ENCODE data around the gene FSTL4.

FSTL4 gene

DNA sequence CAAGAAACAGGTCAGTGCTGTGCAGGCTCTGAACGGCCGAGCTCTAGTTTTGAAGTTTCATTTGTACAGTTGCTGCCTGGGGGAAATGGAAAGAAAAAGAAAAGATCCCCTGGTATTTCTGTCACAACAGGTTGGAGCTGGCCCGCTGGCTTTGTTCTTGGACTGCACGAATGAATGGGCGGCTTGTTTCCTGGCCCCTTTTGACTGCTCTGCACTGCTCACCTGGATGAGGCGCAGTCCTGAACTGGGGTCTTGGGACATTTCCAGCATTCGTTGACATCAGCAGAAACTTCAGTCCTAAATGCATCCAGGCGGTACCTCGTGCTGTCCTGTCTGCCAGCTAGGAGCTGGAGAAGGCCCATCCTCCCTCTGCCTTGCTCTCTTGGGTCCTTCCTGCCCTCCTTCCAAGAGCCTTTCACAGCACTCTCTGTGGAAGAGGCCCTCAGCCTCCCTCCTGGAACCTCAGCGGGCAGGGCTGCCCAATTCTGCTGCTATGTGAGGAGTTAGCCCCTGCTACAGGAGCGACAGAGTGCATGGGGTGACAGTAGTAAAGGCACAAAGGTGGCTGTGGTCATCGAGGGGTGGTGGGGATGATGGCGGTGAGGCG is 189.2 kb downstream of the FSTL4 start:
- no peak for DNase-seq

DNA sequence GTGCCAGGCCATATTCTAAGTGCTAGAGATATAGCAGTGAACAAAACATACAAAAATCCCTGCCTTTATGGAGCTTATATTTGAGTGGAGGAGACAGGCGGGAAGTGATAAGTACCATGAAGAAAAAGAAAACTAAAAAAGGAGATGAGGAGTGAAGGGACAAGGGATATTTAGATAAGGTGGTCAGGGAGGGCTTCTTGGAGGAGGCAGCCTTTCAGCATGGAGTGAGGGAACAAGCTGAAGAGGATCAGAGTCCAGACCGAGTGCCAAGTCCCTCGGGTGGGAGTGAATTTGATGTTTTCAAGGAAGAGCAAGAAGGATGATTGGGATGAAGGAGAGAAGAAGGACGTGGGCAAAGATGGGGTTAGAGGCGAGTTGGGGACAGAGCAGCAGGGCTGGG is 190.5 kb downstream of the FSTL4 start:
- DNase-seq: no peak

- DNase-seq: no peak
These were observed 190.9 kb downstream of the FSTL4 start for GRCh38 chr5:133421394-133421793.

DNA sequence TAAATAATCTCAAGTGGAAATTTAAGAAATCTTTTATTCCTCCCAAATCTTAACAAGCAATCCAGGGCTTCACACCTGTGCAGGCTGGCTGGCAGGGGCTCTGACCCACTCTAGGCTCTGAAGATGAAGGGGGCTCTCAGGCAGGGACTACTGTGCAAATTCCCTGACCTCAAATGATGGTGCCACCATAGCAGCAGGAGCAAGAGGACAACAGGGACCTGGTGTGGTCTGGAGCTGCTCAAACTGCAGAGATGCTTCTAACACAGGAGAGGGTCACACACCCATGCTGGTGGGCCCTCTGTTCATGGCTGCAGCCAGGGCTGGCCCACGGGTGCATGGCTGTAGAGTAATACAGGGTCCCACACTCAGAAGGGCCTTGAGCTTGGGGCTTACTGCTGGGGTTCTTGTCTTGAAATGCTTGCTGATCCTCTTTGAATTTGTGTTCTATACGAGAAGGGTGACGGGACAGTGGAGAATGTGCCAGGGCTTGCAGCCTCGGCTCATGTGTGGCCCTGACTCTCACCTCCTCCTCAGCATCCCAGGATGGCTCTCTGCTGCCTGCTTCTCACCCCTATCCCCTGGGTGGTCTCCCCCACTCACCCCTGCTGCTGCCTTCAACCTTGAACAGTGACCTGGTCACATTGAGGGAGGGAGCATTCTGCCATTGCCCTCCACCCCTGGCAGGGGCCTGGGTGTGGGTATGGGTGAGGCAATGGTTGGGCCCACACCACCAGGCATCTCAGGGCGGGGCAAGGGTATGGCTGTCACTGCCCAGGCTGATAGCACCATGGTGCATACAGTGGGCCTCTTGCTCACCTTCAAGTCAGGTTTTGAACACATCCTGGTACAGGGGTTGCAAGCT is 191.7 kb downstream of the FSTL4 start:
- no peak for DNase-seq

DNA sequence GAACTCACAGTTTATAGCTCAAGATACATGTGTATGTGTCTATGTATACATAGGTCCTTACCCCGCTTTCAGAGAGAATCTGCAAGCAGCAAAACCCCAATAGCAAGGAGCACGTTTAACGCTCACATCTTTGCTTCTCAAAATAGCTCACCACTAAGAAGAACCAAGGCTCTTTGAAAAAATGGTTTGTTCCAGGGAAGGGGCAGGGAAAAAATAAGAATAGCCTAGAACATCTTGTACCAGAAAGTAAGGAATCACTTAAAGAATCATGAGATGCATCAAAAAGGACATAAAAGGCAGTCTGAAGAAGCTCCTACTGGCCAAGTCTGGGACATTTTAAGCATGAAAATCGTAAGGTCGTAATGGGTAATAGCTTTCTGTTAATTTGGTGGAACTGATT is 196.4 kb downstream of the FSTL4 start:
- no peak for DNase-seq

DNA sequence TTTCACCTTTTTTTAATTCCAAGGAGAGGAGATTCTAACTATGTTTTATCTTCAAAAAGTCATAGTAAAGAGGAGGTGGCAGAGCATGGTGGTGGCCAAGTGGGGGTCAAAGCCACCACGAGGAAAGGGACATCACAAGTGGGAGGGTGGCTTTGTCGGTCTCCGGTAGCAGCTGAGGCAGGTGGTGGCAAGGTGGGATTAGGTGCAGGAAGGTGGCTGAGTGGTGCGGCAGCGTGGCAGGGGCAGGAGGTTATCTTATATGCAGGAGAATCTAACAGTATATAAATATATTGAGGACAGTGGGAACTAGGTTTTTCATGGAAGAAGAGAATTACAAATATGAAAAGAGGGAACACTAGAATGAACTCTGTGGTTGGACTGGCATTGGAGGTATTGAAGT is 196.8 kb downstream of the FSTL4 start:
- no peak for DNase-seq

GRCh38 chr5:133412661-133413060 is 199.7 kb downstream of the FSTL4 start:
- no peak for DNase-seq

GRCh38 chr5:133410335-133410828 is 202.0 kb downstream of the FSTL4 start:
- DNase-seq: no peak

DNA sequence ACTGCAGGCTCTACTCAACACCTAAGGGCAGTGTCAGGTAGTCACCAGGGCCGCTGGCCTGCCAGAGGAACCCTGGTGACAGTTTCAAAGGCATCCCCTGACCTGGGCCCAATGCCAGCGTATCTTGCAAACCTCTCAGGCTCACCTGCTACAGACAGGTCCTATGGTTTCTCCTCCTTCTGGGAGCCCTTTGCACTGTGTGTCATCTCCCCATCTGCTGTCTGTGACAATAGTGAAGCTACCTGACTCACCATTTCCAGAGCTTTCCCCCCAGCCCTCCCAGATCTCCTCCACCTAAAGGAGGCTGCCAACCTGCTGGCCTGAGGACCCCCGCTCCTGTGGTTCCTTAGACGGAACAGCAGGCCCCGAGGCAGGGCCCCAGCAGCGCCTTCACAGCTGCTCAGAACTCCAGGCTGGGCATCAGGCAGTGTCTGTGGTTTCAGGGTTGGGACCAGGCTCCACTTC is 203.1 kb downstream of the FSTL4 start:
- DNase-seq: no peak

GRCh38 chr5:133408322-133408721 is 204.0 kb downstream of the FSTL4 start:
- DNase-seq: no peak

DNA sequence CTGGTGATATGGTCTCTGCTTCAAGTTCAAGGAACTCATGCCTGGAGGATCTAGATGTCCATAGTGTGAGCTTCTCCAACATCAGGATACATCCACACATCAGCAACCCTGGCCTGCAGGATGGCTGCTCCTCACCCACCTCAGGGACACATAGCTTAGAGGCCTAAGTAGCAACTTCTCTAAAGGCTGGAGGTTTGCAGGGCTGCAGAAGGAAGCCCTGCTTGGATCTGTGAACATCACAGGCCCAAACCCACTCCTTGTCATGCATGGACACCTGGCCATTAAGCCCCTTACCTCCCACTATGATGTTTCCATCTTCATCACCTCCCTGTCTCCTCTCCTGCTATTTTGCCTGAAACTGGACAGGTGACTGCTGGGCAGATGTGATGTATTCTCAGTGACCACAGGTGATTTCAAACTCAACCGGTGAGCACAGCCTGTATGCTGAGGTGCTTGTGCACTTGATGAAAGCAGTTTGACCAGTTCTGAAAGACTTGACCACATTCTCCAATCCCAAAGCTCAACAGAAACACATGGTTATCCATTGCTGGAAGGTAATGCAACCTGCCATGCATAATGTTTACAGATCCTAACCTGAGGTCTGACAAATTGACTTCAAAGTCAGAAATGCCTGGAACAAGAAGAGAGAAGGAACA is 205.2 kb downstream of the FSTL4 start:
- no peak for DNase-seq

GRCh38 chr5:133406208-133406976 is 205.9 kb downstream of the FSTL4 start:
- DNase-seq: no peak

- no peak for DNase-seq
These were observed 206.9 kb downstream of the FSTL4 start for GRCh38 chr5:133405275-133406034.

- DNase-seq: no peak
These were observed 207.6 kb downstream of the FSTL4 start for GRCh38 chr5:133404724-133405123.

GRCh38 chr5:133403741-133404364 is 208.5 kb downstream of the FSTL4 start:
- no peak for DNase-seq

DNA sequence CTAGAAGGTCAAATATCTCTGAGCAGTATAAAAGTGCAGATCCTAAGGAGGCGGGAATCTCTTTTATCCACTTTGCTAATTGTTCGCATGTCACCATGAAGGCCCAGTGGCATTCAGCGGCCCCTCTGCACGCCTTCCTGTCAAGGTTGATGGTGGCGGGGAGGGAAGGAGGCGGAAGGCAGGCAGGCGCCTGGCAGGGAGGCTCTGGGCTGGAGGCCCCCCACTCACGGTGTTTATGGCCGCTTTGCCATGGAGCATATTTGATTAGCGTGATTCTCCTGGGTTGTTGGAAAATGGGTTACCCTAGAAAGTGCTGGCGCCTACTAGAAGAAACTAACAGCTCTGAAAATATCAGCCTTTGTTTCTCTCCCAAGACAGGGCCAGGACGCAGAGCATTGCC is 209.6 kb downstream of the FSTL4 start:
- no peak for DNase-seq

DNA sequence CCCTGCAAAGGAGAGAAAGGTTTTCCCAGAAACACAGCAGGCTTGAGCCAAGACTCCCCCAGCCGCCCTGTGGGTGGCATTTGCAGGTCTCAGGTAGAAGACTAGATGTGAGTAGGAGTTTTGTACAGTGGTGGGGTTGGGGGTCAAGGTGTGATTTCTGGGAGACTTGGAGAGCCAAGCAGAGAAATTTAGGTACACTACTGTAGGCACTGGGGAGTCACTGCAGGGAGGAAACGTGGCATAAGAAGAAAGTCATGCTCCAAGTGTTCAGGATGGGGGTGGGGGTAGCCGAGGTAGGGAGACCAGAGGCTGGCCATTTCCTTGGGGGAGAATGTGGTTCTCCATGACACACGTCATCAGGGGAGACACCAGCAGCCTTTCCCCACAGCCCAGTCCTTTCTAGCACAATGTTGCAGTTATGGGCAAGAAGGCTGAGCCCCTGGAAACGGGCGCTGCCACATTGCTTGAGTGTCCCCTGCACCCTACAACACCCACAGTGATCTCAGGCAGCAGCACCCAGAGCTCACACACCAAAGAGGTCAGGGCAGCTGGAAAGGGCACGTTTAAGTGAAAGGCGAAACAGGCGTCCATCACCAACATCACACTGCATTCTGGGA is 210.5 kb downstream of the FSTL4 start:
- DNase-seq: no peak

DNA sequence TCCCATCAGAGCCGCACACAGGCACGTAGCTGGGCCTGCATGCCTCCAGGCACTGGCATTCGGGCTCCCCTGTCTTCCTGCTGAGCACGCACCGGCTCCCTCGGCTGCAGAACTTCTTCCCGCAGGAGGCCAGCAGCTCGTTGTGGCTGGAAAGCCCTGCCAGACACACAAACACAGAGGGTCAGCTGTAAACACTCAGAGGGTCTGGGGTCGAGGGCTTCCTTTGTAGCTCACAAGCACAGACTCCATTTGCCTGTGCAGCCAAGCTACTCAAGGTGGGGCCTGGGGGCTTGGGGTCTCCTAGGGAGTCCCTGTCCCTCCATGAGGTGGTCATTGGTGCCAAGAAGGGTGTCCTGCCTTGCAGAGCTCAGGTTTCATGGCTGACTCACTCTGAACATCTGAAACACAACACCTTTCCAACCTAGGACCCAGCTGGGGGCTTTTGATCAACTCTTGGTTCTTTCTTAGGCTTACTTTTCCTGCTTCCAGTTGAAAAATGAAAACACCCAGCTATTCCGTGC is 211.4 kb downstream of the FSTL4 start:
- DNase-seq: no peak

- no peak for DNase-seq
These were observed 212.2 kb downstream of the FSTL4 start for GRCh38 chr5:133400120-133400519.

DNA sequence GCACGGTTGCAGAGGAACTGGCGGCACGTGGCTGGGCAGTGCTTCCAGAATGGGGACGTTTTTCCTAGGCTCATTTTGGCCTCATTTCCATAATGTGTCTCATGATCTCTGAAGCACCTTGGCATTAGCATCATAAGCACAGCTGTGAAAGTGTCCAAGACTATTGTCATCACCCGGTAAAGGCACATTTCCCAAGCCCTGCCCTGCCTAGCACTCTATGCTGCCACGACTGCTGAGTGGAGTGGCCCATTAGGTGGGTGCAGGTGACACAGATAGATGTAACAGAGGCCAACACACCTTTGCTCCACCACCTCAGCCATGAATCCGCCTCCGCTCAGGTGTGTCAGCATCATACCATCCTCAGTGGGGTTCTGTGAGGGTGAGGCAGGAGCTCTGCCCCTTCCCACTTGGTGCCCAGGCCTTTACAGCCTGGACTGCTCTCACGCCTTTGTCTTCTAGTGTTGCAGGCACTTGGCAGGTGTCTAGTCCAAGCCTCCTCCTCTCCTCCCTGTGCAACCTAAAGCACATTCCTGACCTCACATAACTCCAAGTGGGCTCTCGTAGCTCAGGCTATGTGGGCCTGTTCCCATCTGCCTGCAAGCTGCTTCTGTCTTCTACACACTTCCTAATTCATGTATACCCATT is 213.0 kb downstream of the FSTL4 start:
- no peak for DNase-seq
